ENCODE measurements around the gene PTPN22. TPM values are rescaled to one million over a fixed set of nuclear protein-coding genes. Genes with fewer than 3 reads are reported as not detected.
A peak's percentile ranks its signal among the peaks of the same experiment; 100 is the strongest.

The PTPN22 gene
- total RNA-seq, 1 donor from 2014 or later, result not detected

- DNase-seq (ENCODE audit: low spot score, unreplicated experiment), result no peak
- Mint-ChIP-seq H3K4me1 (ENCODE audit: low read depth) (no peaks in the 10 kb centered on the region), H3K9me3 (ENCODE audit: low read depth) (no peaks in the 10 kb centered on the region), H3K27me3 (peaks cover 2% of the 10 kb centered on the region), H3K36me3 (ENCODE audit: insufficient read depth) (no peaks in the 10 kb centered on the region), H3K4me3 (ENCODE audit: low read depth) (no peak overlapping the region), H3K27ac (peak overlapping the region; percentile 35)
- no peak for TF ChIP-seq CTCF (IDR thresholded peaks at IDR 0.05; ENCODE audit: unreplicated experiment)
Observed at GRCh38 chr1:113913312-113913668, 41.8 kb upstream of the PTPN22 start.

GRCh38 chr1:113912594-113913311, 41.2 kb upstream of the PTPN22 start:
- peak overlapping the region; percentile 35 for H3K27ac Mint-ChIP-seq
- no peak overlapping the region for H3K4me3 Mint-ChIP-seq (ENCODE audit: low read depth)
- no peaks in the 10 kb centered on the region for H3K27me3 Mint-ChIP-seq
- TF ChIP-seq CTCF (IDR thresholded peaks at IDR 0.05; ENCODE audit: unreplicated experiment), result no peak
- H3K36me3 Mint-ChIP-seq (ENCODE audit: insufficient read depth), result peaks cover 3% of the 10 kb centered on the region
- no peaks in the 10 kb centered on the region for H3K4me1 Mint-ChIP-seq (ENCODE audit: low read depth)
- no peak for DNase-seq (ENCODE audit: low spot score, unreplicated experiment)
- no peaks in the 10 kb centered on the region for H3K9me3 Mint-ChIP-seq (ENCODE audit: low read depth)

GRCh38 chr1:113905435-113905861, 33.9 kb upstream of the PTPN22 start:
- peaks cover 8% of the 10 kb centered on the region for H3K4me1 Mint-ChIP-seq (ENCODE audit: low read depth)
- peak; percentile 14 for DNase-seq (ENCODE audit: low spot score, unreplicated experiment)
- peak overlapping the region; percentile 92 for H3K27ac Mint-ChIP-seq
- H3K9me3 Mint-ChIP-seq (ENCODE audit: low read depth), result no peaks in the 10 kb centered on the region
- TF ChIP-seq CTCF (IDR thresholded peaks at IDR 0.05; ENCODE audit: unreplicated experiment), result no peak
- no peaks in the 10 kb centered on the region for H3K27me3 Mint-ChIP-seq
- peaks cover 5% of the 10 kb centered on the region for H3K36me3 Mint-ChIP-seq (ENCODE audit: insufficient read depth)
- H3K4me3 Mint-ChIP-seq (ENCODE audit: low read depth), result peak overlapping the region; percentile 87

- Mint-ChIP-seq H3K4me3 (ENCODE audit: low read depth) (peak within 1 kb of the TSS; percentile 87), H3K36me3 (ENCODE audit: insufficient read depth) (peaks cover 5% of the 10 kb centered on the region), H3K27me3 (no peaks in the 10 kb centered on the region), H3K27ac (peak within 1 kb of the TSS; percentile 96), H3K4me1 (ENCODE audit: low read depth) (peaks cover 8% of the 10 kb centered on the region), H3K9me3 (ENCODE audit: low read depth) (no peaks in the 10 kb centered on the region)
- peak; percentile 45 for TF ChIP-seq CTCF (IDR thresholded peaks at IDR 0.05; ENCODE audit: unreplicated experiment)
- peak; percentile 94 for DNase-seq (ENCODE audit: low spot score, unreplicated experiment)
Observed at GRCh38 chr1:113904674-113905434, 33.3 kb upstream of the PTPN22 start, which contains the start of the genes AP4B1 and DCLRE1B. Gene AP4B1, minus strand, starts transcription at chr1:113904799. Its CDS starts 82 bp downstream, at chr1:113904717. Gene DCLRE1B, plus strand, starts transcription at chr1:113905326. Its CDS starts 261 bp downstream, at chr1:113905587.

- DNase-seq (ENCODE audit: low spot score, unreplicated experiment), result no peak
- H3K27me3 Mint-ChIP-seq, result no peaks in the 10 kb centered on the region
- H3K36me3 Mint-ChIP-seq (ENCODE audit: insufficient read depth), result peaks cover 5% of the 10 kb centered on the region
- TF ChIP-seq CTCF (IDR thresholded peaks at IDR 0.05; ENCODE audit: unreplicated experiment), result no peak
- peaks cover 8% of the 10 kb centered on the region for H3K4me1 Mint-ChIP-seq (ENCODE audit: low read depth)
- H3K4me3 Mint-ChIP-seq (ENCODE audit: low read depth), result peak overlapping the region; percentile 87
- peak overlapping the region; percentile 96 for H3K27ac Mint-ChIP-seq
- H3K9me3 Mint-ChIP-seq (ENCODE audit: low read depth), result no peaks in the 10 kb centered on the region
Observed at GRCh38 chr1:113904293-113904673, 32.8 kb upstream of the PTPN22 start.
